DLD1 (cell line): ENCODE results near the gene TRIM69.
"Not testable (repeated sequence)": the region's sequence is repeated elsewhere in the genome, so short reads cannot be mapped to it uniquely, and the experiment has no call there.

Experiments used
- in situ Hi-C: cut with HindIII; loops from 2 replicates; pipeline ENCODE4 v1.10.0; 2017; ENCODE audit warnings: low sequenced_read_pairs

Gene TRIM69

DNA sequence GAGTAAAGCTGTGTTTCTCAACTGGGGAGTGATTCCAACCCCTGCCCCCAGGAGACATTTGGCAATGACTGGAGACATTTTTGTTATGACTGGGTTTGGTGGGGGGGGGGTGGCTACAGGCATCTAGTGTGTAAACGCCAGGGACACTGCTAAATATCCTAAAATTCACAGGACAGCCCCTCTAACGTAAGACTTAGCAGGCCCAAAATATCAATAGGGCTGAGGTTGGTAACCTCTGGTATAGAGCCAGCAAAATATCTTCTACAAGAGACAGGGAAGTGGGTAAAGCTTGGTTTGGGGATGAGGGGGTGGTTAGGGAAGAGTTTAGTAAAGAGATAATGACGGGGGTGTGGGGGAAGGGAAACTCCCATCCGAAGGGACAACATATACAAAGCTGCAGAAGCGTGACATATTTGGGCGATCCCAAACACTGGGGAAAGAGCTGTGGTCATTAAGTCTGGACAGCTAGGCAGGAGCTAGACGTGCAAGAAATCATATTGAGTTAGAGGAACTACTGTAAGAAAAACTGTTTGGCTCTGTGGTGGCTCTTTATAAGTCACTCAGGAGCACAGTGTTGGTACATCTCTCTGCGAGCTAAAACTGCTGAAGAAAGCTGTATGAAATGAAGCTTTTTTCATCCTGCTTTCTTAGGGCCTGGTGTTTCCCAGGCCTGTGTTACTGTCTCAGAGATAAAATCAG lies 697 bp upstream of the TRIM69 start:
- in situ Hi-C loops, result loop anchor here (25.0 kb wide), 1 partner anchor 148 kb away; no protein-coding TSS in a partner anchor

DNA sequence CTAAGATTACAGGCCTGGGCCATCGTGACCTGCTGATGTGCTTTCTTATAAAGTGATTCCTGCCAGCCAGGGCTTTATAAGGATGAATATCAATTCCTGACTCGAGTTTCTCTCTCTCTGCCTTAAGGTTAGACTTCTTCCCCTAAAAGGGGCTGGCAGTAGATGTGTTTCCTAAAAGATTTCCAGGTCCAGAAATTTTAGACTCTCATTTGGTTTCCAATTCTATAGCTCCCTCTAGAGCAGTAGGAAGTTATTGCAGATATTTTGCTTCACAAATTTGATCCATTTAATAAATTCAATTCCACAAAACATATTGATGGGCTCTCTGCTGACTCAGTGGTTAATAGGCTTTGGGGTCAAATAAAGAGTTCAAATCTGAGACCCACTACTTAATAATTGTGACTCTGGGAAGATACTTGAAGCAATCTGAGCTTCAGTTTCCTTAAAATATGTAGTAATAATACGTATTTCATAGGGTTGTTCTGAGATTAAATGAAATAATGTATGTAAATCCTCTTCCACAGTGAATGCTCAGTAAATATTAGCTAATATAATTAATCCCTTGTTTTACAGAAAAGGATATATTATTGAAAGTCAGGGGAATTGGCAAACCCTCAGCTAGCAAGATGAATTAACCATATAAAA lies 2.1 kb downstream of the TRIM69 start:
- in situ Hi-C loops, result loop anchor here (25.0 kb wide), 1 partner anchor 151 kb away; no protein-coding TSS in a partner anchor

DNA sequence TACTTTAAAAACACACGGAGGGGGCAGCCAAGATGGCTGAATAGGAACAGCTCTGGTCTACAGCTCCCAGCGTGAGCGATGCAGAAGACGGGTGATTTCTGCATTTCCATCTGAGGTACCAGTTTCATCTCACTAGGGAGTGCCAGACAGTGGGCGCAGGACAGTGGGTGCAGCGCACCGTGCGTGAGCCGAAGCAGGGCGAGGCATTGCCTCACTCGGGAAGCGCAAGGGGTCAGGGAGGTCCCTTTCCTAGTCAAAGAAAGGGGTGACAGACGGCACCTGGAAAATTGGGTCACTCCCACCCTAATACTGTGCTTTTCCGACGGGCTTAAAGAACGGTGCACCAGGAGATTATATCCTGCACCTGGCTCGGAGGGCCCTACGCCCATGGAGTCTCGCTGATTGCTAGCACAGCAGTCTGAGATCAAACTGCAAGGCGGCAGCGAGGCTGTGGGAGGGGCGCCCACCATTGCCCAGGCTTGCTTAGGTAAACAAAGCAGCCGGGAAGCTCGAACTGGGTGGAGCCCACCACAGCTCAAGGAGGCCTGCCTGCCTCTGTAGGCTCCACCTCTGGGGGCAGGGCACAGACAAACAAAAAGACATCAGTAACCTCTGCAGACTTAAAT lies 3.0 kb downstream of the TRIM69 start:
- in situ Hi-C loops, result loop anchor here (25.0 kb wide), 1 partner anchor 152 kb away; no protein-coding TSS in a partner anchor

DNA sequence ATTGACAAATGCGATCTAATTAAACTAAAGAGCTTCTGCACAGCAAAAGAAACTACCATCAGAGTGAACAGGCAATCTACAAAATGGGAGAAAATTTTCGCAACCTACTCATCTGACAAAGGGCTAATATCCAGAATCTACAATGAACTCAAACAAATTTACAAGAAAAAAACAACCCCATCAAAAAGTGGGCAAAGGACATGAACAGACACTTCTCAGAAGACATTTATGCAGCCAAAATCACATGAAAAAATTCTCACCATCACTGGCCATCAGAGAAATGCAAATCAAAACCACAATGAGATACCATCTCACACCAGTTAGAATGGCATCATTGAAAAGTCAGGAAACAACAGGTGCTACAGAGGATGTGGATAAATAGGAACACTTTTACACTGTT lies 7.1 kb downstream of the TRIM69 start:
- in situ Hi-C loops, result loop anchor here (25.0 kb wide), 1 partner anchor 156 kb away; no protein-coding TSS in a partner anchor

GRCh38 chr15:44753345-44753744 lies 17.0 kb downstream of the TRIM69 start:
- in situ Hi-C loops, result no loop called here

DNA sequence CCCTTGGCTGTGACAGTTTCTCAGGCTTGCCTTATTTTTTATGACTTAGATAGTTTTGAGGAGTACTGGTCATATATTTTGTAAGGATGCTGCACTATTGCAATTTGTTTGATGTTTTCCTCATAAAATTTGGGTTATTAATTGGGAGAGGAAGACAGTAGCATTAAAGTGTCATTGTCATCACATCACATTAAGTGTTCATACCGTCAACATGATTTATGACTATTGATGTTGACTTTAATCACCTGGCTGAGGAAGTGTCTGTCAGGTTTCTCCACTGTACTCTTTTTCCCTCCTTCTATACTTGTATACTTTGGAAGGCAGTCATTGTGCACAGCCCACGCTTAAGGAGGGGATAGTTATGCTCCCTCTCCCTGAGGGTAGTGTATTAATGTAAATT lies 26.9 kb downstream of the TRIM69 start:
- in situ Hi-C loops, result no loop called here

DNA sequence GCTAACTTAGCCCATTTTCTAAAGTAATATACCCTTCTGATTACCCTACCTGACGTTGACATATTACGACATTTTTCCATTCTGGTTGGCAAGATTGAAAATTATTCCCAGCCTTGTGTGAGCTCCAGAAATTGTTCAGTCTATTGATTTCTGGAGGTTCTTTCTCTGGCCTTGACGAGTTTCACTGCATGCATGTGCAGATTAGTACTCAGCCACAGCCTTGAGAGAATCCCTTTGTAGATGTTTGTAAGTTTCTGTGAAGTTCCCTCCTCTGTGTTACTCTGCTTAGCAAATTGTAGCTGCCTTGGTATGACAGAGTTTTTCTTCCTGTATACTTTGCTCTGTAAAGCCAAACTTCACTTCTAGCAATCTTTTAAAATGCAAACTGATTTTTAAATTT lies 27.5 kb downstream of the TRIM69 start:
- in situ Hi-C loops, result no loop called here

- in situ Hi-C loops, result no loop called here
Observed at GRCh38 chr15:44765036-44765435, 28.7 kb downstream of the TRIM69 start.

- in situ Hi-C loops, result no loop called here
Observed at GRCh38 chr15:44769521-44769920, 33.2 kb downstream of the TRIM69 start.

DNA sequence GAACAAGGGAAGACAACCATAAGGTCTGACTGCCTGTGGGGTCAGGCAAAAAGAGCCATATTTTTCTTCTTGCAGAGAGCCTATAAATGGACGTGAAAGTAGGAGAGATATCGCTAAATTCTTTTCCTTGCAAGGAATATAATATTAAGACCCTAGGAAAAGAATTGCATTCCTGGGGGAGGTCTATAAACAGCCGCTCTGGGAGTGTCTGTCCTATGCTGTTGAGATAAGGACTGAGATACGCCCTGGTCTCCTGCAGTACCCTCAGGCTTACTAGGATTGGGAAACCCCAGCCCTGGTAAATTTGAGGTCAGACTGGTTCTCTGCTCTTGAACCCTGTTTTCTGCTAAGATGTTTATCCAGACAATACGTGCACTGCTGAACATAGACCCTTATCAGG lies 34.4 kb downstream of the TRIM69 start:
- in situ Hi-C loops, result not testable (repeated sequence)

GRCh38 chr15:44775953-44776352 lies 39.6 kb downstream of the TRIM69 start:
- in situ Hi-C loops, result no loop called here

- in situ Hi-C loops, result no loop called here
Observed at GRCh38 chr15:44779761-44780160, 43.4 kb downstream of the TRIM69 start.

DNA sequence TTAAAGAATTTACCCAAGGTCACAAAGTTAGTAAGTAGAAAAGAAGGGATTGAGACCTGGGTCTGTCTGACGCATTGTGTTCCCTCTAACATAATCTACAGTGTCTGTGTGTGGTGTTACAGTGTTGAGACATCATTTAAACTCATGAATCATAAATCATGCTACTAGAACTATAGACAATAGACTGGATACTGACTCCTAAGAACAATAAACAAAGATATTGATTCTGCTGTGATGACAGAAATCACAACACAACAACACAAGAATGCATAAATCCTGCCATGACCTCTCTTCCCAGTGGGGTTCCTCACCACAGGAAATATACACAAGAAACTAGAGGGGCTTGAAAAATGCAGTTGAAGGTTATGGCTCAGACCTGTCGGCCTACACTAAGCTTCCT lies 44.3 kb downstream of the TRIM69 start:
- in situ Hi-C loops, result no loop called here

GRCh38 chr15:44781128-44781810 lies 44.9 kb downstream of the TRIM69 start:
- in situ Hi-C loops, result no loop called here

DNA sequence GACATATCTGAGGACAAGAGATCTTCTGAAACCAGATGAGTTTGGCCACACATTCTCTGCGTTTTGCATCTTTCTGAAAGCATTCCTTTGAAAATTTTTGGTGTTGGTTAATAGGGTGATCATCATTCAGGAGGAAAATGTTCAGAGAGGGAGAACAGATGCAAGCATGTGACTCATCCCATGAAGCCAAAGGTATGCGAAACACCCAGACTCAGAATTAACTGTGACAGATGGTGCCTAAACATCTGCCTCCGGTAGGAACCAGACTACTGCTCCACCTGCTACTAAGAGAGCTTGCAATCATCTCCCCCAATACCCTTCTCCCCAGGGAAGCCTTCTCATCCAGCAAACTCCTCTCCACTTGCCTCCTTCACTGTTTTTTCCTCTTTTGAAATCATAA lies 46.2 kb downstream of the TRIM69 start:
- in situ Hi-C loops, result no loop called here

DNA sequence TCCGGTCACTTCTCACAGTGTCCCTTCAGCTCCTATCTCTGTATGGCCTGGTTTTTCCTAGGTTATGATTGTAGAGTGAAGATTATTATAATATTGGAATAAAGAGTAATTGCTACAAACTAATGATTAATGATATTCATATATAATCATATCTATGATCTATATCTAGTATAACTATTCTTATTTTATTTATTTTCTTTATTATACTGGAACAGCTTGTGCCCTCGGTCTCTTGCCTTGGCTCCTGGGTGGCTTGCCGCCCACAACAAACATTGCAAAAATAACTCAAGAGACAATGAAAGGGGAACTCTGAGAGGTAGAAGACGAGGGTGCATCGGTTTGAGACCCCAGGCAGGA lies 48.6 kb downstream of the TRIM69 start:
- in situ Hi-C loops, result not testable (repeated sequence)

DNA sequence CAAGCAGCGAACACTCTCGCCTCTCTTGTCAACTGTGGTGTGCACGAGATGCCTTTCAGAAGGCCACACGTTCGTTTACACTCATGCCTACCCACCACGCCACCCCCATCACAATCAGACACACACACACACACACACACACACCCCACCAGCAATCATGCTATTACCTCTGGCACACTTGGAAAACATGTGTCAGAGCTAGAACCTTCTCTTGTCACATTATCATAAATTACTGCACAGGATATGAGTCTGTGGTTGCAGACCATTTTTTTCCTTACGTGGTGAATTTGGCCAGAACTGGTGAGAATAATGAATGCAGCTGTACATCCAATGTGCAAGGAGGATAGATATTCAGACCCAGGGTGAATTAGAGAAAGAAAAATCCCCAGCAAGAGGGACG lies 52.4 kb downstream of the TRIM69 start:
- in situ Hi-C loops, result no loop called here

DNA sequence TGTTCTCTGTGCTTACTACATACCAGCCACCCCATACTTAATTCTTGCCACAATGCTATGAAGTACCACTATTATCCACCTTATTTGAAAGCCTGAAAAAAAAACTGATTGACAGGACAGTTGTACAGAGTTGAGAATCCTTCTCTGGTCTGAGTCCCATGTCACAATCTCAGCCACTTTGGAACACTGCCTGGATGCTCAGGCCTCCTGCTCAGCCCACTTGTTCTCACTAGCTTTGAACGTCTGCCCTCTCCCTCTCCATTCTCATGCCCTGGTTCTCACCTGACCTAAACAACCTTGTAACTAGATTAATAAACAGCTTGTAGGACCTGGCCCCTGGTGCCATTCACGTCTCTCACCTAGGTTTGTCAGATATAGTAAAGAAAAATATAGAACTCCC lies 53.9 kb downstream of the TRIM69 start:
- in situ Hi-C loops, result no loop called here

DNA sequence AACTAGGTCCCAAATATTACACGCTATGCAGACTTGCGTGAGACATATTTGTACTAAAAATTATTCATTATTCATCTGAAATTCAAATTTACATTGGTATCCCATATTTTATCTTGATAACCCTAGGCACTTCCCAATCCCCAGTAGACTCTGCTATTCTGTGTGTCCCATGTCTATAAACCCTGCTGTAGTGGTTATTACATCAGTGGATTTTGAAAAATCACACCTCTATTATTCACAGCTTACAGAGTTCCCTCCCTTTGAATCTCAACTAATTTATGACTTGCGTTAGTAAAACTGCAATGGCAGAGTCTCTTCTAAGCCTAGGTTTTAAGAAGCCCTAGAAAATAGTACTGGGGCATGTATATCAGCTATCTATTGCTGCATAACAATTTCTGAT lies 54.3 kb downstream of the TRIM69 start:
- in situ Hi-C loops, result no loop called here

DNA sequence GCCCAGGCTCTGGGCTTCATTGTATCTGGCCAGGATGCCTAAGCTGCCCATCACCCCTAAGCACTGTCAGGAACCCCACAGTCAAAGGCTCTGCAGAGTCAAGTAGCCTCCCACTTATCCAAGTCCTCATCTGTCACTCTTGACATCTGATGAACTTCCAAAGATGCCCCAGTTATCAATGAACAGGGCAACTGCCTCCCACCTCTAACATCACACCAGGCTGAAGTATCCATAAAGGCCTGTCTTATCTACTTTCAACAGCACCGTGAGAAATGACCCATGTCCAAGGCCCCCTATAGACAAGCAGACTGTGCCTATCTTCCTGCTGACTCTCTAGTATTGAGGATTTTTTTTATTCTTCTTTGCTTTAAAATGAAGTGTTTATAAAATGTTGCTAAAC lies 56.4 kb downstream of the TRIM69 start:
- in situ Hi-C loops, result no loop called here

DNA sequence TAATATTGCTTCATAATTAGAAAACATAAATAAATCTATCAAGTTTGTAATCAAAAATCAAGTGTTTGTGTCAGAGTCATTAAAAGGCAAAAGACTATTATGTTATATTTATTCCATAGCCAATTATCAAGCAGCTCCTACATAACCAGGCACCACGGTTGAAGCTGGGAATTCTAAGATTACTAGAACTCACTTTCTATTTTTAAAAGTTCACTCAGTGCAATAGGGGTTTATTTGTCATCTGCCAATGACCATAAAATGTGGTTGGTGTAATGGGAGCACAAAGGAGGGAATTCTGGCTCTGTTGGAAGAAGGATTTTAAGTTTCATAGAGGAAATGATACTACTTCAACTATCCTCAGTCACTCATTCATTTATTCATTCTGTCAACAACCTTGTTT lies 57.7 kb downstream of the TRIM69 start:
- in situ Hi-C loops, result no loop called here

DNA sequence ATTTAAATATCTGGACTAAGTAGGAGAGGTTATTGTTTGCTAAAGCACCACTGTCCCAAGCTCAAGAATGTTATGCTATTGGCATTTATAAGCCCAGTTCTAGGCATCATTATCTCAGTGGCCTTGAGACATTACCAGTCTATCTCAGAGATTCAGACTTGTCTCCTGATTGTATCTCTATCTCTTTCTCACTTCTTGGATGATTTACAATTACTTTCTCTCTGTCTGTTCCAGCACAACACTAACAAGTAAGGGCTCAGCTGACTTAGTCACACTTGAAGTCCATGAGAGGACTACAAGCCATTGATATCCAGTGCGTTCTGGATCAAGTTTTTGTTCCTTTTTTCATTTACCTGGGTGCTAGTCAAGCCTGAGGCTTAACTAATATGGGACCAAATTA lies 60.2 kb downstream of the TRIM69 start:
- in situ Hi-C loops, result no loop called here
